IMR-90 (cell line): ENCODE results near the gene CD96. TPM values are rescaled to one million over a fixed set of nuclear protein-coding genes. Genes with fewer than 3 reads are reported as not detected.

Experiments used
- ATAC-seq: fragments of 200-7000 bp; cut with Tn5 transposase; 2 replicates; pipeline ENCODE4 v1.9.1; 2020; ENCODE audit warnings: low read depth, mild to moderate bottlenecking, moderate library complexity
- BruUV-seq: library from RNA; stranded (reverse); fragments of 400-500 nt; replicated peaks from 2 replicates; lab custom pipeline; 2021; lab: Mats Ljungman, UMichigan
- CTCF ChIA-PET: fragments of 300-600 bp; formaldehyde crosslinking; extraction: SDS; loops from one replicate; lab custom pipeline; 2021; ENCODE audit warnings: antibody characterized with exemption; lab: Yijun Ruan, JAX
- POLR2A ChIA-PET: fragments of 300-600 bp; sonication (Branson Sonifier 250); formaldehyde crosslinking; loops from one replicate; lab custom pipeline; 2022; ENCODE audit warnings: antibody characterized with exemption; ENCODE audit not compliant: unreplicated experiment; lab: Charles Lee
- DNase-seq: peaks from one replicate; pipeline ENCODE4 v3.0.0; 2013
- H2AFZ ChIP-seq: replicated peaks from 2 replicates; pipeline ENCODE3; 2013; ENCODE audit warnings: low read length, mild to moderate bottlenecking; ENCODE audit not compliant: poor library complexity
- H2AK5ac ChIP-seq: 2 replicates; pipeline ENCODE4 v1.6.1; 2013; ENCODE audit warnings: low read depth, low read length, inconsistent platforms
- H2AK9ac ChIP-seq: replicated peaks from 2 replicates; pipeline ENCODE3; 2013; ENCODE audit warnings: mild to moderate bottlenecking, low read depth, low read length, moderate library complexity; ENCODE audit not compliant: poor library complexity
- H2BK120ac ChIP-seq: 2 replicates; pipeline ENCODE4 v1.6.1; 2013; ENCODE audit warnings: low read depth, low read length, inconsistent platforms
- H2BK15ac ChIP-seq: 3 replicates; pipeline ENCODE4 v1.6.1; 2013; ENCODE audit warnings: low read depth, low read length, inconsistent platforms
- H2BK20ac ChIP-seq: 2 replicates; pipeline ENCODE4 v1.6.1; 2013; ENCODE audit warnings: low read depth, mild to moderate bottlenecking, inconsistent platforms, low read length, moderate library complexity
- H2BK5ac ChIP-seq: 2 replicates; pipeline ENCODE4 v1.6.1; 2013; ENCODE audit warnings: mild to moderate bottlenecking, low read depth, low read length, inconsistent platforms; ENCODE audit not compliant: poor library complexity, severe bottlenecking
- H3K14ac ChIP-seq: replicated peaks from 2 replicates; pipeline ENCODE4 v1.6.1; 2013; ENCODE audit warnings: low read depth, low read length, inconsistent platforms
- H3K18ac ChIP-seq: 2 replicates; pipeline ENCODE4 v1.6.1; 2013; ENCODE audit warnings: low read depth, low read length, control low read depth
- H3K23ac ChIP-seq: 2 replicates; pipeline ENCODE4 v1.6.1; 2013; ENCODE audit warnings: low read depth, low read length, inconsistent platforms
- H3K27ac ChIP-seq: 2 replicates; pipeline ENCODE4 v1.5.1; 2013; ENCODE audit warnings: mild to moderate bottlenecking, control low read depth, low read length; ENCODE audit not compliant: insufficient read depth
- H3K27me3 ChIP-seq: 2 replicates; pipeline ENCODE4 v1.6.1; 2013; ENCODE audit warnings: low read length; ENCODE audit not compliant: control insufficient read depth, insufficient read depth
- H3K36me3 ChIP-seq: 2 replicates; pipeline ENCODE4 v1.6.1; 2013; ENCODE audit warnings: low read length, mixed read lengths; ENCODE audit not compliant: control insufficient read depth, insufficient read depth
- H3K4ac ChIP-seq: 2 replicates; pipeline ENCODE4 v1.6.1; 2013; ENCODE audit warnings: low read depth, low read length, inconsistent platforms
- H3K4me1 ChIP-seq: 2 replicates; pipeline ENCODE4 v1.6.1; 2013; ENCODE audit warnings: low read length, mixed read lengths; ENCODE audit not compliant: control insufficient read depth, insufficient read depth
- H3K4me2 ChIP-seq: 2 replicates; pipeline ENCODE4 v1.6.1; 2013; ENCODE audit warnings: low read depth, mild to moderate bottlenecking, control low read depth, low read length, moderate library complexity
- H3K4me3 ChIP-seq: 2 replicates; pipeline ENCODE4 v1.5.1; 2013; ENCODE audit warnings: low read depth, mild to moderate bottlenecking, control low read depth, low read length, moderate library complexity; ENCODE audit not compliant: insufficient read depth
- H3K56ac ChIP-seq: 2 replicates; pipeline ENCODE4 v1.6.1; 2013; ENCODE audit warnings: low read length, inconsistent platforms; ENCODE audit not compliant: insufficient read depth; ENCODE audit errors: extremely low read depth
- H3K79me1 ChIP-seq, 2 experiments: 2 replicates each; pipeline ENCODE4 v1.6.1; 2013; ENCODE audit warnings: low read length in 2 of 2, inconsistent platforms in 1 of 2, low read depth in 1 of 2
- H3K9ac ChIP-seq: 2 replicates; pipeline ENCODE4 v1.6.1; 2013; ENCODE audit warnings: low read depth, low read length, control low read depth
- H3K9me1 ChIP-seq: 2 replicates; pipeline ENCODE4 v1.6.1; 2013; ENCODE audit warnings: low read length, inconsistent platforms; ENCODE audit not compliant: insufficient read depth
- H3K9me3 ChIP-seq: 2 replicates; pipeline ENCODE4 v1.6.1; 2013; ENCODE audit warnings: low read length; ENCODE audit not compliant: control insufficient read depth, insufficient read depth
- H4K20me1 ChIP-seq: 2 replicates; pipeline ENCODE4 v1.6.1; 2013; ENCODE audit warnings: low read length, inconsistent platforms; ENCODE audit not compliant: insufficient read depth
- H4K5ac ChIP-seq: 2 replicates; pipeline ENCODE4 v1.6.1; 2013; ENCODE audit warnings: mild to moderate bottlenecking, low read depth, low read length, control low read depth
- H4K8ac ChIP-seq, 2 experiments: 2 replicates each; pipeline ENCODE4 v1.6.1; 2013; ENCODE audit warnings: low read depth in 2 of 2, low read length in 2 of 2, control low read depth in 1 of 2, inconsistent platforms in 1 of 2
- H4K91ac ChIP-seq: 2 replicates; pipeline ENCODE4 v1.6.1; 2013; ENCODE audit warnings: low read depth, low read length, inconsistent platforms; ENCODE audit not compliant: insufficient read depth
- CEBPB ChIP-seq: IDR thresholded peaks from 2 replicates; pipeline ENCODE4 v1.6.1; 2012; ENCODE audit warnings: low read depth, low read length, improper control_type of control experiment
- POLR2A ChIP-seq: IDR thresholded peaks from 2 replicates; pipeline ENCODE4 v1.6.1; 2012; ENCODE audit warnings: mild to moderate bottlenecking, low read depth, low read length
- WGBS, 2 experiments: methylation state at CpG; one replicate each; pipeline versions ENCODE4 v1.1.5 to v1.1.7; 2013; ENCODE audit warnings: missing lambda C conversion rate in 2 of 2; ENCODE audit not compliant: insufficient read length in 1 of 2; ENCODE audit errors: extremely low coverage in 2 of 2; 5-methylcytosine and 5-hydroxymethylcytosine counted together
- dilution Hi-C: fragments of 300-500 bp; cut with HindIII; formaldehyde crosslinking; loops from one replicate; pipeline ENCODE4 v1.14.3; 2018; ENCODE audit warnings: low sequenced_read_pairs; ENCODE audit not compliant: unreplicated experiment
- in situ Hi-C: fragments of 300-500 bp; cut with MboI; formaldehyde crosslinking; loops from 3 replicates; pipeline ENCODE4 v1.14.3; 2019; ENCODE audit warnings: low sequenced_read_pairs, inconsistent platforms, mixed read lengths
- intact Hi-C: fragments of 100-400 bp; cut with micrococcal nuclease; formaldehyde crosslinking; loops from 2 replicates; pipeline ENCODE4 v1.10.0; 2022
- polyA plus RNA-seq, 3 experiments: library from polyadenylated mRNA; depleted of rRNA; stranded (reverse); fragments of >200 nt; gene quantifications; 2 replicates each; pipeline ENCODE4 v1.2.3, GENCODE V29; 2012; ENCODE audit warnings: low replicate concordance in 1 of 3
- total RNA-seq: library from RNA; depleted of rRNA; stranded (reverse); fragments of >200 nt; gene quantifications from 2 replicates; pipeline ENCODE4 v1.2.3, GENCODE V29; 2012

Gene CD96
- total and polyA plus RNA-seq, 2 of the 4 experiments (the other 2 are of a cell fraction) = 0.05 to 0.18 TPM

DNA sequence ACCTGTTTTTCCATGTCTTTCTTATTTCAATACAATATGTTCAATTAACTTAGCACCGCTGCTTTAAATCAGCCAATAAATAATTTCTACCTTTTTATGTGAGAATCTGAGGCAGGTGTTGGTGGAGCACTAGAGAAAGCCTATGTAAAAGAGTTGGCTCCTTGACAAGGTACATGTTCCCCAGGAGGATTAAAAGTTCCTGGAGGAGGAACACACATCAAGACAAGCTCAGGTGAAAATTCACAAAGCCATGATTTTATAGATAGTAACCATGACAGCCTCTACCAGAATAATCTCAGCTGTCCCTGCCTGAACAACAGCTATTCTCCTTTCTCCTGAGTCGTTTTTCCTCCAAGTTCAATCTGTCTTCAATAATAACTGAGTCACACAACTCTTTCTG, 56.6 kb downstream of the CD96 start:
- ChIA-PET CTCF (interaction anchor here (1.3 kb wide), 1 partner anchor 18 kb away, joined by 3 read pairs; no protein-coding TSS in a partner anchor), POLR2A (no interaction called here)
- dilution Hi-C loops = no loop called here
- no peak overlapping the region for H4K8ac ChIP-seq
- no peak overlapping the region for H3K27ac ChIP-seq
- H3K9me1 ChIP-seq = peaks cover 15% of the 10 kb centered on the region
- ATAC-seq (no peak), DNase-seq (no peak)
- H3K4me1 ChIP-seq = peaks cover 15% of the 10 kb centered on the region
- no TSS peak for BruUV-seq
- in situ Hi-C loops = loop anchor here (25.0 kb wide), 2 partner anchors 264 to 364 kb away; partner anchors contain the start of gene PHLDB2
- H4K91ac ChIP-seq = no peak overlapping the region; the same call in 1 of the 2 replicates
- H3K9ac ChIP-seq = no peak overlapping the region
- H2AK5ac ChIP-seq = no peak overlapping the region
- H3K4ac ChIP-seq = no peak overlapping the region
- H2BK20ac ChIP-seq = no peak overlapping the region
- H3K4me3 ChIP-seq = no peak overlapping the region
- no CpG with 5 or more reads among the region's 2 CpGs for WGBS, 2 experiments
- H4K5ac ChIP-seq = no peak overlapping the region
- no peak overlapping the region for H3K56ac ChIP-seq
- intact Hi-C loops = no loop called here
- H2AFZ ChIP-seq = no peak overlapping the region
- H3K14ac ChIP-seq = no peak overlapping the region
- H2BK120ac ChIP-seq = no peak overlapping the region
- no peak overlapping the region for H3K23ac ChIP-seq
- no peak for TF ChIP-seq POLR2A
- TF ChIP-seq CEBPB = no peak
- H2AK9ac ChIP-seq = no peak overlapping the region
- H3K27me3 ChIP-seq = no peaks in the 10 kb centered on the region
- no peaks in the 10 kb centered on the region for H4K20me1 ChIP-seq
- no peak overlapping the region for H2BK5ac ChIP-seq
- no peaks in the 10 kb centered on the region for H3K36me3 ChIP-seq
- peak overlapping the region; percentile 80; the same call in 1 of the 3 replicates for H2BK15ac ChIP-seq
- H3K79me1 ChIP-seq = peaks cover 0 to 5% of the 10 kb centered on the region in 2 experiments; a peak in 2 of 4 replicates
- no peaks in the 10 kb centered on the region for H3K9me3 ChIP-seq
- no peak overlapping the region for H3K4me2 ChIP-seq
- no peak overlapping the region for H3K18ac ChIP-seq
